Skin epidermis (tissue), 12 donors: ENCODE results near the gene ZSCAN5A.
"Not testable (repeated sequence)": the region's sequence is repeated elsewhere in the genome, so short reads cannot be mapped to it uniquely, and the experiment has no call there.

Experiments used
- H3K27ac ChIP-seq, 21 experiments: fragments of 200-600 bp; sonication (generic) in 11 of 21; one replicate each; pipeline ENCODE4 v1.5.0; 2020; ENCODE audit warnings: mild to moderate bottlenecking in 3 of 21, inconsistent platforms in 2 of 21, moderate library complexity in 2 of 21
- H3K4me3 ChIP-seq, 7 experiments: fragments of 200-600 bp; sonication (generic) in 2 of 7; one replicate each; pipeline ENCODE4 v1.5.0; 2020; ENCODE audit warnings: inconsistent platforms in 2 of 7, mild to moderate bottlenecking in 2 of 7, moderate library complexity in 1 of 7

ZSCAN5A gene

GRCh38 chr19:56221851-56222250, 92.8 kb downstream of the ZSCAN5A start:
- Histone ChIP-seq H3K4me3 (no peak overlapping the region), H3K27ac (no peak overlapping the region)

- not testable (repeated sequence) for H3K4me3 ChIP-seq, H3K27ac ChIP-seq
Observed at GRCh38 chr19:56221442-56221841, 93.2 kb downstream of the ZSCAN5A start.

- Histone ChIP-seq H3K4me3 (no peak overlapping the region), H3K27ac (no peak overlapping the region)
Observed at GRCh38 chr19:56218961-56219360, 95.7 kb downstream of the ZSCAN5A start.

GRCh38 chr19:56217039-56217949, 97.3 kb downstream of the ZSCAN5A start:
- peak overlapping the region in 18 of 21 experiments; percentile 9 to 81 (median 55) for H3K27ac ChIP-seq

GRCh38 chr19:56211718-56212117, 102.9 kb downstream of the ZSCAN5A start:
- no peak overlapping the region for H3K4me3 ChIP-seq

More at GRCh38 chr19:56217039-56217949, 97.3 kb downstream of the ZSCAN5A start:
- peak overlapping the region; percentile 19 to 45 (median 30) for H3K4me3 ChIP-seq

GRCh38 chr19:56210036-56210435, 104.6 kb downstream of the ZSCAN5A start:
- H3K4me3 ChIP-seq, H3K27ac ChIP-seq: not testable (repeated sequence)

More at GRCh38 chr19:56211718-56212117, 102.9 kb downstream of the ZSCAN5A start:
- H3K27ac ChIP-seq = no peak overlapping the region

GRCh38 chr19:56209091-56209490, 105.5 kb downstream of the ZSCAN5A start:
- no peak overlapping the region for H3K27ac ChIP-seq
- no peak overlapping the region for H3K4me3 ChIP-seq

GRCh38 chr19:56207581-56207980, 107.1 kb downstream of the ZSCAN5A start:
- H3K27ac ChIP-seq, H3K4me3 ChIP-seq: not testable (repeated sequence)

GRCh38 chr19:56201973-56202372, 112.7 kb downstream of the ZSCAN5A start, which contains the start of gene ZSCAN5C:
ZSCAN5C (plus strand) TSS chr19:56202273; CDS start chr19:56205914, 3,641 bp downstream.
- Histone ChIP-seq H3K27ac (no peak within 1 kb of the TSS), H3K4me3 (no peak within 1 kb of the TSS)

GRCh38 chr19:56199687-56200086, 115.0 kb downstream of the ZSCAN5A start:
- H3K27ac ChIP-seq = no peak overlapping the region

GRCh38 chr19:56197646-56198045, 117.0 kb downstream of the ZSCAN5A start, which contains the start of gene ZSCAN5B:
ZSCAN5B (minus strand) TSS chr19:56197783; CDS start chr19:56193052, 4,731 bp downstream.
- H3K27ac ChIP-seq, H3K4me3 ChIP-seq: not testable (repeated sequence)

More at GRCh38 chr19:56199687-56200086, 115.0 kb downstream of the ZSCAN5A start:
- H3K4me3 ChIP-seq = no peak overlapping the region

- Histone ChIP-seq H3K27ac (no peak overlapping the region), H3K4me3 (no peak overlapping the region)
Observed at GRCh38 chr19:56193981-56194640, 120.5 kb downstream of the ZSCAN5A start.

GRCh38 chr19:56191711-56192110, 122.9 kb downstream of the ZSCAN5A start:
- H3K4me3 ChIP-seq = no peak overlapping the region

GRCh38 chr19:56191115-56191514, 123.5 kb downstream of the ZSCAN5A start:
- H3K4me3 ChIP-seq = no peak overlapping the region
- no peak overlapping the region for H3K27ac ChIP-seq

More at GRCh38 chr19:56191711-56192110, 122.9 kb downstream of the ZSCAN5A start:
- H3K27ac ChIP-seq = no peak overlapping the region

- H3K27ac ChIP-seq = no peak overlapping the region
- no peak overlapping the region for H3K4me3 ChIP-seq
Observed at GRCh38 chr19:56189785-56190184, 124.9 kb downstream of the ZSCAN5A start.

- H3K27ac ChIP-seq = no peak overlapping the region
- H3K4me3 ChIP-seq = no peak overlapping the region
Observed at GRCh38 chr19:56177564-56178243, 136.9 kb downstream of the ZSCAN5A start.

- H3K27ac ChIP-seq = no peak overlapping the region
- H3K4me3 ChIP-seq = no peak overlapping the region
Observed at GRCh38 chr19:56176881-56177280, 137.8 kb downstream of the ZSCAN5A start.

- not testable (repeated sequence) for H3K4me3 ChIP-seq, H3K27ac ChIP-seq
Observed at GRCh38 chr19:56176310-56176709, 138.3 kb downstream of the ZSCAN5A start.

GRCh38 chr19:56175861-56176307, 138.8 kb downstream of the ZSCAN5A start, which contains the start of gene GALP:
GALP (plus strand) TSS chr19:56176008; CDS start chr19:56177109, 1,101 bp downstream.
- H3K4me3 ChIP-seq, H3K27ac ChIP-seq: not testable (repeated sequence)

GRCh38 chr19:56174550-56174949, 140.1 kb downstream of the ZSCAN5A start:
- Histone ChIP-seq H3K27ac (no peak overlapping the region), H3K4me3 (no peak overlapping the region)
